H1 (cell line): ENCODE data around the gene MVD. TPM values are rescaled to one million over a fixed set of nuclear protein-coding genes. Genes with fewer than 3 reads are reported as not detected.

Experiments
- HDAC2 ChIP-seq, 2 experiments: fragments of 300-600 bp in 1 of 2; sonication (generic) in 1 of 2; IDR thresholded peaks; 2 replicates each; pipeline ENCODE4 v1.6.1; 2011 to 2012; ENCODE audit warnings: low read depth in 2 of 2, low read length in 2 of 2, mild to moderate bottlenecking in 2 of 2, moderate library complexity in 2 of 2, borderline replicate concordance in 1 of 2, inconsistent platforms in 1 of 2
- polyA plus RNA-seq, 7 experiments: library from polyadenylated mRNA; depleted of rRNA in 3 of 7; stranded (reverse) in 5 of 7; unstranded in 2 of 7; fragments of >200 nt in 5 of 7; fragments of 200-250 nt in 2 of 7; gene quantifications; 1 replicate in 5 of 7; 2 replicates in 1 of 7; 4 replicates in 1 of 7; pipeline versions ENCODE4 v1.2.1 to v1.2.3, GENCODE V29; 2011 to 2013; ENCODE audit warnings: missing spikeins in 2 of 7, mixed read lengths in 2 of 7
- total RNA-seq: library from RNA; stranded (reverse); fragmentation: NEBNext Ultra II Directional; extraction: Animal tissue kit (Norgen Biotek cat#: 25700); gene quantifications from 2 replicates; pipeline ENCODE4 v1.2.1, GENCODE V29; 2021

The MVD gene
- total and polyA plus RNA-seq, 2 of the 8 experiments (the other 6 are each of a cell fraction or from before 2014, with no cell fraction given): 47.2 to 77.3 TPM

- no peak for TF ChIP-seq HDAC2 (IDR thresholded peaks at IDR 0.05; ENCODE audit: borderline replicate concordance in 1 of 2, low read depth in 2 of 2, low read length in 2 of 2)
Observed at GRCh38 chr16:88661468-88661867, 1.4 kb downstream of the MVD start (continued).
